ENCODE measurements around the gene GPX3.

Gene GPX3

GRCh38 chr5:151058891-151059489 is 38.6 kb downstream of the GPX3 start:
- DNase-seq, result no peak

- no peak for DNase-seq
These were observed 40.4 kb downstream of the GPX3 start for GRCh38 chr5:151060742-151061141.

DNA sequence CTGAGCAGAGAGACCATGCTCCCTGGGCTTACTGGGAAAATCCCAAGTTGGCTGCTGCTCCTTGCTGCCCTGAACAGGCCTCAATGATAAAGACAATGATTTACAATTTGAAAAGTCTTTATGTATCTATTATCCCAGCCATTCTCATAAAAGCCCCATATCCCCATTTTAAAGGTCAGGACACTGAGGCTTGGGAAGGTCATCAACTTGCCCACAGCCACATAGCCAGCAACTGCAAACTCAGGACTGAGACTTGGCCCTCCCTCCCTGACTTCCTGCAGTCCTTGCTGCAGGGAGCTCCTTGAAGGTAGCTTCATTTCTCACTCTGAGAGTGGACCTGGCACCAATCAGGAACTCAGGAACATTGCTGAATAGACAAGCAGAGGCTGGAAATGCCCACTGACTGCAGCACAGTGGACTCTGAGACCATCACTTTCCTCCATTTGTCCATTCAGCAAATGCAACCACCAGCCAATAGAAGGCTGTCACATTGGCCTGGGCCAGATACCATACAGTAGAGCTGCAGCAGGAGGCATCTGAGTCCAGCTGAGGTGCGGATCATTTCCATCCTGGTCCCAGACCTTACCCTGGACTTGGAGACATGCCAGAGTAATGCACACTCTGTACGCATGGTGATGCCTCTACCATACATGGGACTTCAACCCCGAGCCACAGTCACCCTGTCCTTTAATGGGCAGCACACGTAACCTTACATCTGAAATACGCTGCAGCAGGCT is 42.2 kb downstream of the GPX3 start:
- no peak for DNase-seq

DNA sequence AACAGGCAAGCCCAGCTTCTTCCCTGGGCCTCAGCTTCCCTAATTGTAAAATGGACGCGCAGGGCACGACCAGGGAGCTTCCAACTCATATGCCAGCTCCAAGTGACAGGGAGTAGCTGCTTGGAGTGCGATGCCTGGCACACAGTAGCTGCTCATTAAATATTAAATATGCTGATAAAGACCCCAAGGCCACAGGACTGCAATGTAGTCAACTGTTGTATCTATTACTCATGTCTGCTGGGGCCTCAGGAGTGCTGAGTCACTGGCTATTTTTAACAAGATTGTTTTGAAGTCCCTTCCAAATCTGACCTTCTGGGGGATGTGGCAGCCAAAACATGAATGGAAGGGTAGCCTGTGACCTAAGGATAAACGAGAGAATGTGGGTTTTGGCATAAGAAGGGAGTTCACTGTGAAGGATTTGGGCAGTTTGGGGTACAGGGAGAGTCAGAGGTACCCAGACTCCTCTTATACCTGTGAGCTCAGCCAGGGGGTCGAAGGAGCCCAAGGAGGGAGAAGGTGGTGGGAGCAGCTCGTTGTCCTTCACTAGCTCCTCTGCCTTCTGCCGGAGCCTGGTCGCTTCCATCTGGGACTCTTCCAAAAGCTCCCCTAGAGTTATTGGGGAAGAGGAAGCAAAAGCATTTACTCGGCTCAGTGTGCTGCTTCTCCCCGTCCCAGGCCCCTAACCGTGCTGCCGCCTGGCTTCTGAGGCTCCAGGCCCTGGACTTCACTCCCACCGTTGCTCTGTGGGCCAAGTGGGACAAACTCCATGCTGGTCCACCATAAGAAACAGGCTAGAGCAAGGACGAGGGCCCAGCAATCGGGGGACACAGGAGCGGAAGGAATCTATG is 43.0 kb downstream of the GPX3 start:
- no peak for DNase-seq

DNA sequence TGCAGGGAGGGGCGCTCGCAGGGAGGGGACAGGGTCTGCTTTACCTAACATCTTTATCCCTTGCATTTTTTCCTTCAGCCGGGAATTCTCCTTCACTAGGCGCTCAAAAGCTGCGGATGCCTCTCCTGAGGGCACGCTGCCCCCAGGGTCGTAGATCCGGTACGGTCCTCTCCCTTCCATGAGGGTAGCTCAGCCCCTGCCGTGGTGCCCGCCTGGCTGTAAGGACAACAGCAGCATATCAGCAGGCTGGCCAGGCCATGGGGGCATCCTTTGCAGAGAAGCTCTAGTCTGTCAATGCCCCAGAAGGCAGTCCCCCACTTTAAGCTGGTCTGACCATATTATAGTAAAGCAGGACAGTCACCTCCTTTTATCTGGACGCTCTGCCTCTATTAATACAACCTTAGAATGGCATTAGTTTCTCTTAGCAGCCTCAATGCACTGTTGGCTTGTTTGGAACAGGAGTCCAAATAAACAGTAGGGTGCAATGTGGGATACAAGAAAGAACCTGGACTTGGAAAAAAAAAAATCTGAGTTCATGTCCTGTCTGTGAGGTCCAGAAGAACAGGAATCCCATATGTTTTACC is 44.6 kb downstream of the GPX3 start:
- DNase-seq, result no peak

GRCh38 chr5:151065609-151066008 is 45.2 kb downstream of the GPX3 start:
- no peak for DNase-seq

GRCh38 chr5:151066920-151067319 is 46.5 kb downstream of the GPX3 start:
- DNase-seq, result no peak

GRCh38 chr5:151067632-151068432 is 47.4 kb downstream of the GPX3 start:
- no peak for DNase-seq

GRCh38 chr5:151068433-151069197 is 48.2 kb downstream of the GPX3 start:
- no peak for DNase-seq

DNA sequence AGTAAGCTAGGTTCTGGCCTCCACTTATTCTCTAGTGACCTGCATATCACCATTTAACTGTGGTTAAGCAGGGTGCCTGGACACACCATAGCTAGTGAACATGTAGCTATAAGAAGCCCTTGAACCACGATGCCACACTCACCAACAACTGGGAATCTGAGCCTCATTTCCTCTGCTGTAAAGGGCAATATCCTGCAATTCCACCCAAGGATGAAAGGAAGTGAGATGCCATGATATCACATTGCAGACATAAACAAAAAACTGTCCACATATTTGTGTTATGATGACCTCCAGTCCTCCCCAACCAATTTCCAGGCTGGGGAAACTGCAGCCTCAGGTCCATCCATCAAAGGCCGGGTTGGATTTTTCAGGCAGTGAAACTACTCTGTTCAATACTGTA is 50.1 kb downstream of the GPX3 start:
- no peak for DNase-seq

DNA sequence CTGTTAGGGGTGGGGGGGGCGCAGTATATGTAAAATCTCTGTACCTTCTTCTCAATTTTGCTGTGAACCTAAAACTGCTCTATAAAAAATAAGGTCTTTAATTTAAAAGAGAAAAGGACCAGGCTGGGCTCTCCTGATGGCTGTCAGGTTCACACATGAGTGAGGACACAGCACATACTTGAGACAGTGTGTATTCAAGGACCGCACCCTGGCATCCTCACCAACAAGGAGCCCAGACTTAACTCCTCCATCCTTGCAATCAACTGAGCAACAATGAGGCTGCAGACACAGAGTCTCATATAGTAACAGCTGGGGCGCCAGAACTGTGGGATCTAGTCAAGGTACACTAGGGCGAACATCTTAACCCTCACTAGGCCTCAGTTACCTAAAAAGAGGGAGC is 50.6 kb downstream of the GPX3 start:
- no peak for DNase-seq

DNA sequence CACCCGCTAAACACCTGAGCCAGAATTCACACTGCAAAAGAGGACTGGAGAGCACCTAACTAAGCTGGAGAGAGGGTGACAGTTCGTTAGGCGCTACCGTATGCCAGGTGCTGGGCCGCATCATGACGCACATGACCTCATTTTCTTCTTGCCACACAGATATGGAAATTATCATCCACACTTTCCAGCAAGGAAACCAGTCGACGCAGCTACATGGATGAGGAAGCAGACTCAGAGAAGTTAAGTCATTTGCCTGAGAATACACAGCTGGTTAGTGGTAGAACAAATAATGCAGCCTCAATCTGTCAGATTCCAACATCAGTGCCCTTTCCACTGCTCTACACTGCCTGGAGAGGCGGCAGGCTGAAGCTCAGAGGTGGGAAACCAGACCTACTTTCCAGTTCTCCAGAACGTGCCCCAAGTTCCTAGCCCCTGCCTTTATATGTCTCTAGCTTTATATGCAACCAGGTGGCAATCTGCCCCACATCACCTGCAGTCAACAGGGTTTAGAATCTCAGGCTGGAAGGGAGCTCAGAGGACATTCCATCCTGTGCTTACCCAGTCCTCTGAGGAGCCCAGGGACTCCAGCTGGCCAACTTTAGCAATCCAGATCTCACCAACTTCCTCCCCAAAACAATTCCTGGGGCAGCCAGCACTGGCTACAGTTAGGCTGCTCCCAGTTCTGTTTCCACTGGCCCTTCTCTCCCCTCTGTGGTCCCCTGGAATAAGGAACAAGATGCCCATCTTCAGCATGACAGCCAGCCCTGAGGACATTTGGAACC is 51.6 kb downstream of the GPX3 start:
- no peak for DNase-seq

DNA sequence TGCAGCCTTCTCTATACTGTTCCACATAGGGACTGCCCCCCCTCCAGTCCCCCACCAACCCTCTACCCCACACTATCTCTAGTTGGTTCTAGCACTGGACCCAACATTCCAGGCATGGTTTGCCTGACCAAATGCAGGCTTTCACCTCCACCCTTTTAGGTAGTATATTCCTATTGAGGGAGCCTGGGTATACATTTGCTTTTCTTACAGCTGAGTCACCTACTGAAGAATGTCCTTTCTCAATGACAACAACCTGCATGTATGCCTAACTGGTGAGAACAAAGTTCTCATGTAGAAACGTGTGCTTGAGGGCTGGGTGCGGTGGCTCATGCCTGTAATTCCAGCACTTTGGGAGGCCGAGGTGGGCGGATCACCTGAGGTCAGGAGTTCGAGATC is 52.2 kb downstream of the GPX3 start:
- no peak for DNase-seq

DNA sequence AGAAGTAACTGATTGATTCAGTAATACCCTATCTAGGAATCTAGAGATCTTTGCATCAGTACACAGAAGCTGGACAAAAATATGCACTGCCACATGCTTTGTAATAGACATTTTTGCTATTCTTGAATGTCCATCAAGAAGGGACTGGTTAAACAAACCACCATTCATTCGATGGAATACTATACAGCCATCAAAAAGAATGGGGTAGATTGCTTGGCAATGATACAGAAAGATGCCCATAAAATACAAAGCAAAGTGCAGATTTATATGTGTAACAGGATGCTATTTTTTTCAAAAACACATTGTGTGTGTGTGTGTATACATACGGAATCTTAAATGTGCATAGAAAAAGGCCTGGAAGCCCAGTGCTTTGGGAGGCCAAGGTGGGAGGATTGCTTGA is 52.9 kb downstream of the GPX3 start:
- DNase-seq, result no peak

- no peak for DNase-seq
These were observed 54.2 kb downstream of the GPX3 start for GRCh38 chr5:151074557-151074956.

DNA sequence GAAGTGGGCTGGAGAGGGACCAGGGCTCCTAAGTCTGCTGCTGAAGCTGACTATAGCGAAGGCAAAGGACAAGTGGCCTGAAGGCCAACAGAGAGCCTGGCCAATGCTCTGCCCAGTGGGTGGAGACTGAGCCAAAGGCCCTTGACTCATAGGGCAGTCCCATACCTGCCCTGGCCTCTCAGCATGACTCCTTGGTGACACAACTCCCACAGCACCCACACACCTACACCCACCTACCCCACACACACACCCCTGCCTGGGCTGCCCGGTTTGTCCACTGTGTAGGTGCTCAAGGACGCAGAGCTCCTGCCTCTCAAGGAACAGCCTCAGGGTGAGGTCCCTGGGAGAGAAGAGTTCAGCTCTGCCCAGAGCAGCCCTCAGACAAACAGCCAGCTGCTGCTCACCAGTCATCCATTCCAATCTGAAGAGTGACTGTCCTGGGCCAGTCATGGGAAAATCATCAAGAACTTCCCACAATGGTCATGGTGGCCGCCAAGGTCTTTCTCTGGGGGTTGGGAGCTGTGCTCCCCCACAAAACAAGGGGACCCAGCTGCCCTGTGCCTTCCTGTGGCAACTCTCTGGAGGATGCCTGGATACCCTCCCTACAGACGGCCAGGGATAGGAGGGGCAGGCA is 55.4 kb downstream of the GPX3 start:
- no peak for DNase-seq

- DNase-seq, result no peak
These were observed 56.2 kb downstream of the GPX3 start for GRCh38 chr5:151076616-151077015.

- DNase-seq, result no peak
These were observed 57.0 kb downstream of the GPX3 start for GRCh38 chr5:151077419-151077818.

DNA sequence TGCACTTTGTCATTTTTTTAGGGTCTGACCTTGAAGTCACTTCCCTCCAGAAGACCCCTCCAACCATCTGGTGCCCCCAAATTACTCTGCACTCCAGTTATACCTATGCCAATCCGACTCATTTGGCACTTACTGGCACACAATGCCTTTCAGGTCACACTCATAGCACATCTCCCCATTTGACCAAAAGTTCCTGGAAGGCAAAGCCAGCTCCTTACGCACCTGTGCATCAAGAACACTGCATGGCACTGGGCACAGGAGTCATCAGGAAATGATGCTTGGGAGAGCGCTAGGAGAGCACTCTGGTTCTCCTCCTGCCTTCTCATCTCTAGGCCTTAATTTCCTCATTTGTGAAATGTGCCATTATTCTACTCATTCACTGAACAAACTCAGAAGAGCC is 57.6 kb downstream of the GPX3 start:
- DNase-seq, result no peak
